AG09309 (cell line): ENCODE results near the gene POLR1C.

Source experiments
- DNase-seq: peaks from one replicate; pipeline ENCODE4 v3.0.0-alpha.2; 2010; ENCODE audit warnings: low read depth
- H3K4me3 ChIP-seq: 2 replicates; pipeline ENCODE4 v1.5.1; 2011; ENCODE audit warnings: mild to moderate bottlenecking, low read depth, low read length, moderate library complexity; ENCODE audit not compliant: control insufficient read depth
- CTCF ChIP-seq: IDR thresholded peaks from 2 replicates; pipeline ENCODE4 v1.5.1; 2011; ENCODE audit warnings: mild to moderate bottlenecking, low read depth, low read length, inconsistent platforms; ENCODE audit not compliant: insufficient read depth, control insufficient read depth; ENCODE audit errors: missing control alignments

POLR1C gene

DNA sequence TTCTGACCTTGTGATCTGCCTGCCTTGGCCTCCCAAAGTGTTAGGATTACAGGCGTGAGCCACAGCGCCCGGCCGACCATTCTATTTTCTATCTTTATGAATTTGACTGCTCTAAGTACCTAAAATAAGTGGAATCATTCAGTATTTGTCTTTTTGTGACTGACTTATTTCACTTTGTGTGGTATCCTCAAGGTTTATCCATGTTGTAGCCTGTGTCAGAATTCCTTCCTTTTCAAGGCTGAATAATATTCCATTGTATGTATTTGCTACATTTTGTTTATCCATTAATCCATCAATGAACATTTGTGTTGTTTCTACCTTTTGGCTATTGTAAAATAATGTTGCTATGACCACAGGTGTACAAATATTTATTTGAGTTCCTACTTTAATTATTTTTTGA lies 44.4 kb upstream of the POLR1C start:
- no peak for DNase-seq
- H3K4me3 ChIP-seq, result no peak overlapping the region
- no peak for TF ChIP-seq CTCF

GRCh38 chr6:43475516-43475915 lies 41.4 kb upstream of the POLR1C start:
- no peak for TF ChIP-seq CTCF
- DNase-seq, result no peak
- no peak overlapping the region for H3K4me3 ChIP-seq

DNA sequence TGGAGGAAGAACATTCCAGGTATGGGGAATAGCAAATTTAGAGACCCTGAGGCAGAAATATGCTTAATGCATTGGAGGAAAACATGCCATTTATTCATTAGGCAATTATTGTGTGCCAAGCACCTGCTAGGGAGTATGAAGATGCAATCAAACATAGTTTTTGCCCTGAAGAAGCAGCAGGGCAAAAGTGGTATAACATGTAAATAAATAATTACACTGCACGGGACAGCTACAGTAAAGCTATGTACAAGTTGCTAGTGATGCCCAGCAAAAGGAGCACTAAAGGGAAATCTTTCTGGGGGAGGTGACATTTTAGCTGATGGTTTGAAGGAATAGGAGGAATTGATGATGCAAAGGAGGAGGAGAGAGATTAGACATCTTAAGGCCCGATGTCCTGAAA lies 40.1 kb upstream of the POLR1C start:
- no peak for DNase-seq
- TF ChIP-seq CTCF, result no peak
- H3K4me3 ChIP-seq, result no peak overlapping the region

DNA sequence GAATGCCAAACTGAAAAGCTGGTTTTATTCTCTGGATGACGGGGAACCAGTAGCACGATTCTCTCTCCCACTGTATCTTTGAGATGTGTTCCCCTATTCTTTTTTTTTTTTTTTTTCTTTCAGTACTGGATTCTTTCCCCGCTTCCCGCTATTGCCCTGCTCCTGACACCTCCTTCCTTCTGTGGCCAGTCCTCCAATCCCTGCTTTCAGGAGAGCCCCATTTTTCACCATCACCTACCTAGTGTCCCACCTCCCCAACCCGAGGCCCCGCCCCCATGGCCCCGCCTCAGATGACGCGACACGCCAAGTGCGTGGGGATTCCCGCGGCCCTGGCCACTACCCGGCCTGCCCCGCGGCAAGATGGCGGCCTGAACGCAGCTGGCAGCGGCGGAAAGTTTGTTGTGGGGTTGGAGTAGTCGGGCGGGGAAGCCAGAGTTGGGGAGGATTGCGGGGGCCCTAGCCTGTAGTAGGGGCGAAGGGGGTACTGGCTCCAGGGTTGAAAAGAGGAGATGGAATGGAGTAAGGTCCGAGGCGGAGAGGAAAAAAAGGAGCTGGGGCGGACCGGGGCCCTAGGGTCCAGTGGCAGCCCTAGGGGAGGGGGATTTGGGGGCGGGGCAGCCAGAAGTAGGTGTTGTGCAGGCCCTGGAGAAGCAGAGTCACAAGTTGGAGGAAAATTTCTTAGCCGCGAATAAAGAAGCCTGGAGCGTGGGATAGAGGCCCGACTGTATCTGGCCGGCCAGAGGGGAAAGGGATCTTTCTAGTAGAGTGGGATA lies 39.5 kb upstream of the POLR1C start, which contains the start of gene TJAP1:
Gene TJAP1, plus strand, starts transcription at position 336 of the 773 bp plus-strand sequence. CDS start 21,432 bp downstream, outside the sequence.
- no peak for TF ChIP-seq CTCF
- DNase-seq, result no peak
- H3K4me3 ChIP-seq, result peak within 1 kb of the TSS; percentile 94

DNA sequence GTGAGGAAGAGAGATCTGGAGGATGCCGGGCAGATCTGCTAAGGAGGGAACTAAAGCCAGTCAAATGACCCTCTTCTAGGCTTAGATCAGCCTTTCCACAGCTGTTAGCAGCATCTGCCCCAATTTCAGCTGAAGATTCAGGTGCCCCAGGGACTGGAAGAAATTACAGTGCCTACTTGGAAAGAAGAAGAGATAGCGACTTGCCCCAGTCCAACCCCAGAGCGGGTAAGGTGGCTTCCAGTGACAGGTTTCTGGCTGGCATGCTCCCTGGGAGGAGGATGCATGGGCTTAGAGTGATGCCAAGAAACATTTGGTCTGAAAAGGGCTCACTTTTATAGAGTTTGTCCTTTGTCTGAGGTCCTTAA lies 38.9 kb upstream of the POLR1C start:
- no peak for DNase-seq
- no peak for TF ChIP-seq CTCF
- peak overlapping the region; percentile 94 for H3K4me3 ChIP-seq

- no peak overlapping the region for H3K4me3 ChIP-seq
- DNase-seq, result no peak
- TF ChIP-seq CTCF, result no peak
Measured at GRCh38 chr6:43481075-43481474, 35.8 kb upstream of the POLR1C start.
